Karpas-422 (cell line): Measurements from ENCODE around the gene ATP5F1C. TPM values are rescaled to one million over a fixed set of nuclear protein-coding genes. Genes with fewer than 3 reads are reported as not detected.

ENCODE experiments used
- DNase-seq: peaks from one replicate; pipeline ENCODE4 v3.0.0-alpha.2; 2015
- H2AFZ ChIP-seq: fragments of 200-600 bp; sonication (generic); 2 replicates; pipeline ENCODE4 v1.6.1; 2014; ENCODE audit warnings: antibody characterized with exemption, low read length, mixed read lengths
- H3K27ac ChIP-seq: fragments of 200-600 bp; sonication (generic); 2 replicates; pipeline ENCODE4 v1.5.1; 2014; ENCODE audit warnings: mild to moderate bottlenecking, low read length, moderate library complexity
- H3K27me3 ChIP-seq: fragments of 200-600 bp; sonication (generic); 2 replicates; pipeline ENCODE4 v1.6.1; 2014; ENCODE audit warnings: low read length, mixed read lengths
- H3K36me3 ChIP-seq: fragments of 200-600 bp; sonication (generic); 2 replicates; pipeline ENCODE4 v1.6.1; 2014; ENCODE audit warnings: low read length, mixed read lengths; ENCODE audit not compliant: insufficient read depth
- H3K4me1 ChIP-seq: fragments of 200-600 bp; sonication (generic); 2 replicates; pipeline ENCODE4 v1.6.1; 2014; ENCODE audit warnings: mild to moderate bottlenecking, low read length, mixed read lengths
- H3K4me2 ChIP-seq: fragments of 200-600 bp; sonication (generic); 2 replicates; pipeline ENCODE4 v1.6.1; 2014; ENCODE audit warnings: low read length, low read depth, mild to moderate bottlenecking; ENCODE audit not compliant: poor library complexity, severe bottlenecking
- H3K4me3 ChIP-seq: fragments of 200-600 bp; sonication (generic); 2 replicates; pipeline ENCODE4 v1.5.1; 2014; ENCODE audit warnings: mild to moderate bottlenecking, antibody characterized with exemption, low read length, mixed read lengths
- H3K79me2 ChIP-seq: fragments of 200-600 bp; sonication (generic); 2 replicates; pipeline ENCODE4 v1.6.1; 2014; ENCODE audit warnings: mild to moderate bottlenecking, low read length, mixed read lengths
- H3K9ac ChIP-seq: fragments of 200-600 bp; sonication (generic); 2 replicates; pipeline ENCODE4 v1.6.0; 2014; ENCODE audit warnings: low read length
- H3K9me2 ChIP-seq: fragments of 200-600 bp; sonication (generic), shearing (Covaris generic); replicated peaks from 2 replicates; pipeline ENCODE4 v1.6.0; 2014; ENCODE audit warnings: mild to moderate bottlenecking, low read length, moderate library complexity; ENCODE audit not compliant: insufficient read depth
- H3K9me3 ChIP-seq: fragments of 300-700, 200-600 bp; sonication (generic); 2 replicates; pipeline ENCODE4 v1.6.1; 2014; ENCODE audit warnings: low read length, mixed read lengths
- H4K20me1 ChIP-seq: fragments of 200-600 bp; sonication (generic); 2 replicates; pipeline ENCODE4 v1.6.1; 2014; ENCODE audit warnings: mild to moderate bottlenecking, antibody characterized with exemption, low read length, low read depth; ENCODE audit not compliant: insufficient read depth
- total RNA-seq: library from RNA; depleted of rRNA; stranded (reverse); fragments of >200 nt; shearing (Covaris generic); gene quantifications from 2 replicates; pipeline ENCODE4 v1.2.3, GENCODE V29; 2014; ENCODE audit warnings: low replicate concordance

ATP5F1C gene
- total RNA-seq, 1 experiment from 2014 or later = 291 TPM

GRCh38 chr10:7833210-7833609, 45.2 kb downstream of the ATP5F1C start:
- Histone ChIP-seq H3K4me3 (no peak overlapping the region), H3K27me3 (no peaks in the 10 kb centered on the region), H3K9ac (no peak overlapping the region), H3K4me2 (no peak overlapping the region), H2AFZ (no peak overlapping the region), H3K9me2 (no peaks in the 10 kb centered on the region), H3K79me2 (peaks cover 82% of the 10 kb centered on the region), H4K20me1 (no peaks in the 10 kb centered on the region), H3K27ac (no peak overlapping the region), H3K9me3 (no peaks in the 10 kb centered on the region), H3K36me3 (no peaks in the 10 kb centered on the region), H3K4me1 (no peaks in the 10 kb centered on the region)
- DNase-seq = no peak

GRCh38 chr10:7834262-7834661, 46.3 kb downstream of the ATP5F1C start:
- Histone ChIP-seq H3K9me3 (no peaks in the 10 kb centered on the region), H3K27me3 (no peaks in the 10 kb centered on the region), H3K27ac (no peak overlapping the region), H3K4me1 (no peaks in the 10 kb centered on the region), H2AFZ (no peak overlapping the region), H3K36me3 (no peaks in the 10 kb centered on the region), H3K9me2 (no peaks in the 10 kb centered on the region), H3K4me3 (no peak overlapping the region), H4K20me1 (no peaks in the 10 kb centered on the region), H3K79me2 (peaks cover 82% of the 10 kb centered on the region), H3K4me2 (no peak overlapping the region), H3K9ac (no peak overlapping the region)
- no peak for DNase-seq

GRCh38 chr10:7836571-7836970, 48.6 kb downstream of the ATP5F1C start:
- H2AFZ ChIP-seq = no peak overlapping the region
- no peaks in the 10 kb centered on the region for H3K27me3 ChIP-seq
- peaks cover 74% of the 10 kb centered on the region for H3K79me2 ChIP-seq
- H3K9me2 ChIP-seq = no peaks in the 10 kb centered on the region
- DNase-seq = no peak
- no peaks in the 10 kb centered on the region for H4K20me1 ChIP-seq
- no peaks in the 10 kb centered on the region for H3K36me3 ChIP-seq
- no peaks in the 10 kb centered on the region for H3K9me3 ChIP-seq
- no peak overlapping the region for H3K4me2 ChIP-seq
- no peak overlapping the region for H3K27ac ChIP-seq
- no peak overlapping the region for H3K4me3 ChIP-seq
- H3K4me1 ChIP-seq = no peaks in the 10 kb centered on the region
- H3K9ac ChIP-seq = no peak overlapping the region

- H3K27ac ChIP-seq = no peak overlapping the region
- H3K4me1 ChIP-seq = no peaks in the 10 kb centered on the region
- H3K9me2 ChIP-seq = no peaks in the 10 kb centered on the region
- H3K79me2 ChIP-seq = peaks cover 17% of the 10 kb centered on the region
- no peak for DNase-seq
- H3K4me3 ChIP-seq = no peak overlapping the region
- no peaks in the 10 kb centered on the region for H3K9me3 ChIP-seq
- H3K9ac ChIP-seq = no peak overlapping the region
- no peaks in the 10 kb centered on the region for H3K36me3 ChIP-seq
- H2AFZ ChIP-seq = no peak overlapping the region
- H3K4me2 ChIP-seq = no peak overlapping the region
- no peaks in the 10 kb centered on the region for H3K27me3 ChIP-seq
- peaks cover 19% of the 10 kb centered on the region; the same call in 1 of the 2 replicates for H4K20me1 ChIP-seq
These were observed 58.6 kb downstream of the ATP5F1C start for GRCh38 chr10:7846591-7846990.

- Histone ChIP-seq H3K4me2 (no peak overlapping the region), H3K4me1 (no peaks in the 10 kb centered on the region), H3K4me3 (no peak overlapping the region), H2AFZ (no peak overlapping the region), H3K36me3 (no peaks in the 10 kb centered on the region), H3K27me3 (no peaks in the 10 kb centered on the region), H4K20me1 (peaks cover 26% of the 10 kb centered on the region), H3K79me2 (peaks cover 2% of the 10 kb centered on the region; the same call in 1 of the 2 replicates), H3K9ac (no peak overlapping the region), H3K9me3 (no peaks in the 10 kb centered on the region), H3K9me2 (no peaks in the 10 kb centered on the region), H3K27ac (no peak overlapping the region)
- DNase-seq = no peak
These were observed 65.4 kb downstream of the ATP5F1C start for GRCh38 chr10:7853226-7853842.

- Histone ChIP-seq H3K9ac (no peak overlapping the region), H3K27ac (no peak overlapping the region), H2AFZ (no peak overlapping the region), H3K79me2 (no peaks in the 10 kb centered on the region; the same call in 1 of the 2 replicates), H3K9me2 (no peaks in the 10 kb centered on the region), H4K20me1 (peaks cover 20% of the 10 kb centered on the region), H3K27me3 (no peaks in the 10 kb centered on the region), H3K36me3 (no peaks in the 10 kb centered on the region), H3K4me3 (no peak overlapping the region), H3K4me1 (no peaks in the 10 kb centered on the region), H3K4me2 (no peak overlapping the region), H3K9me3 (no peaks in the 10 kb centered on the region)
- DNase-seq = no peak
These were observed 65.9 kb downstream of the ATP5F1C start for GRCh38 chr10:7853890-7854289.

GRCh38 chr10:7855205-7855604, 67.2 kb downstream of the ATP5F1C start:
- Histone ChIP-seq H3K36me3 (no peaks in the 10 kb centered on the region), H3K4me1 (no peaks in the 10 kb centered on the region), H3K9me3 (no peaks in the 10 kb centered on the region), H4K20me1 (peaks cover 20% of the 10 kb centered on the region), H3K9me2 (no peaks in the 10 kb centered on the region), H3K27ac (no peak overlapping the region), H3K9ac (no peak overlapping the region), H3K79me2 (no peaks in the 10 kb centered on the region; the same call in 1 of the 2 replicates), H2AFZ (no peak overlapping the region), H3K4me2 (no peak overlapping the region), H3K4me3 (no peak overlapping the region), H3K27me3 (no peaks in the 10 kb centered on the region)
- no peak for DNase-seq

GRCh38 chr10:7856678-7857077, 68.7 kb downstream of the ATP5F1C start:
- no peaks in the 10 kb centered on the region for H3K36me3 ChIP-seq
- no peak overlapping the region for H3K4me3 ChIP-seq
- no peaks in the 10 kb centered on the region for H3K4me1 ChIP-seq
- peaks cover 5% of the 10 kb centered on the region for H3K9me3 ChIP-seq
- H3K27me3 ChIP-seq = no peaks in the 10 kb centered on the region
- peaks cover 18% of the 10 kb centered on the region for H4K20me1 ChIP-seq
- no peak overlapping the region for H2AFZ ChIP-seq
- no peak overlapping the region for H3K4me2 ChIP-seq
- no peak overlapping the region for H3K9ac ChIP-seq
- H3K79me2 ChIP-seq = no peaks in the 10 kb centered on the region; the same call in 1 of the 2 replicates
- no peaks in the 10 kb centered on the region for H3K9me2 ChIP-seq
- no peak for DNase-seq
- H3K27ac ChIP-seq = no peak overlapping the region
